H1 (cell line): ENCODE measurements around the gene SEPTIN5. TPM values are rescaled to one million over a fixed set of nuclear protein-coding genes. Genes with fewer than 3 reads are reported as not detected.

Experiments used
- CTCF ChIA-PET: fragments of 300-600 bp; sonication (Branson Sonifier 250); formaldehyde crosslinking; loops from one replicate; lab custom pipeline; 2021; ENCODE audit not compliant: partially characterized antibody; lab: Charles Lee
- POLR2A ChIA-PET: fragments of 300-600 bp; sonication (Branson Sonifier 250); formaldehyde crosslinking; loops from one replicate; lab custom pipeline; 2021; ENCODE audit warnings: inconsistent platforms; ENCODE audit not compliant: partially characterized antibody; lab: Charles Lee
- DNase-seq, 2 experiments: peaks; one replicate each; pipeline versions ENCODE4 v3.0.0 to v3.0.0-alpha.2; 2010 to 2022; ENCODE audit warnings: low spot score in 2 of 2, low read depth in 1 of 2, mixed read lengths in 1 of 2
- FAIRE-seq: peaks from 2 replicates; lab custom pipeline; 2011; peaks lifted over from hg19 to GRCh38; lab: Jason Lieb, UNC
- H2AFZ ChIP-seq: 2 replicates; pipeline ENCODE4 v1.8.1; 2012; ENCODE audit warnings: low read length, inconsistent platforms
- H2AK5ac ChIP-seq: 2 replicates; pipeline ENCODE4 v1.6.1; 2013; ENCODE audit warnings: low read depth, low read length
- H2BK120ac ChIP-seq: replicated peaks from 2 replicates; pipeline ENCODE3; 2013; ENCODE audit warnings: low read depth, low read length, inconsistent platforms
- H2BK12ac ChIP-seq: 2 replicates; pipeline ENCODE4 v1.6.1; 2013; ENCODE audit warnings: low read depth, low read length
- H2BK15ac ChIP-seq: 2 replicates; pipeline ENCODE4 v1.6.1; 2013; ENCODE audit warnings: low read length
- H2BK20ac ChIP-seq: 2 replicates; pipeline ENCODE4 v1.6.1; 2013; ENCODE audit warnings: low read length
- H2BK5ac ChIP-seq: 2 replicates; pipeline ENCODE4 v1.6.1; 2013; ENCODE audit warnings: low read depth, low read length
- H3K14ac ChIP-seq: 2 replicates; pipeline ENCODE4 v1.6.1; 2013; ENCODE audit warnings: inconsistent platforms; ENCODE audit not compliant: insufficient read length
- H3K18ac ChIP-seq: 2 replicates; pipeline ENCODE4 v1.6.1; 2013; ENCODE audit warnings: low read length; ENCODE audit errors: extremely low read depth
- H3K23ac ChIP-seq: 2 replicates; pipeline ENCODE4 v1.6.1; 2013; ENCODE audit warnings: inconsistent platforms; ENCODE audit not compliant: insufficient read length
- H3K23me2 ChIP-seq: 2 replicates; pipeline ENCODE4 v1.6.1; 2013; ENCODE audit warnings: low read depth, low read length
- H3K27ac ChIP-seq: 2 replicates; pipeline ENCODE4 v1.6.1; 2011; ENCODE audit warnings: low read depth, low read length, inconsistent platforms
- H3K27me3 ChIP-seq, 4 experiments: replicated peaks in 1 of 4; 1 replicate in 1 of 4; 2 replicates in 3 of 4; pipeline versions ENCODE4 v1.6.1 to v1.8.1; 2011 to 2013; ENCODE audit warnings: low read length in 3 of 4, mild to moderate bottlenecking in 3 of 4, inconsistent platforms in 2 of 4, mixed read lengths in 2 of 4, moderate library complexity in 1 of 4; ENCODE audit not compliant: control insufficient read depth in 3 of 4, insufficient read depth in 3 of 4; ENCODE audit errors: extremely low read depth in 1 of 4
- H3K36me3 ChIP-seq, 4 experiments: 2 replicates each; pipeline versions ENCODE4 v1.6.1 to v1.8.1; 2011 to 2013; ENCODE audit warnings: mild to moderate bottlenecking in 4 of 4, low read length in 3 of 4, moderate library complexity in 2 of 4, control low read depth in 1 of 4, inconsistent platforms in 1 of 4; ENCODE audit not compliant: insufficient read depth in 4 of 4, control insufficient read depth in 2 of 4
- H3K4ac ChIP-seq: replicated peaks from 2 replicates; pipeline ENCODE3; 2013; ENCODE audit warnings: low read length, low read depth, mixed read lengths, inconsistent platforms; ENCODE audit not compliant: insufficient read length
- H3K4me1 ChIP-seq, 4 experiments: replicated peaks in 1 of 4; 1 replicate in 1 of 4; 2 replicates in 3 of 4; pipeline versions ENCODE4 v1.6.1 to v1.8.1; 2011 to 2013; ENCODE audit warnings: low read length in 3 of 4, inconsistent platforms in 2 of 4, mixed read lengths in 1 of 4; ENCODE audit not compliant: insufficient read depth in 4 of 4, control insufficient read depth in 3 of 4
- H3K4me2 ChIP-seq, 2 experiments: 2 replicates each; pipeline versions ENCODE4 v1.6.1 to v1.8.1; 2011 to 2013; ENCODE audit warnings: low read depth in 2 of 2, low read length in 2 of 2, control low read depth in 1 of 2, inconsistent platforms in 1 of 2, mild to moderate bottlenecking in 1 of 2; ENCODE audit not compliant: insufficient read depth in 1 of 2
- H3K4me3 ChIP-seq, 4 experiments: fragments of 200-600, 300-600 bp in 1 of 4; sonication (generic), shearing (Covaris generic), sonication (Bioruptor Twin) in 1 of 4; 2 replicates each; pipeline versions ENCODE4 v1.5.1 to v1.8.1; 2011 to 2016; ENCODE audit warnings: low read length in 4 of 4, low read depth in 3 of 4, control low read depth in 2 of 4, inconsistent platforms in 2 of 4, mild to moderate bottlenecking in 2 of 4, mixed read lengths in 1 of 4, moderate library complexity in 1 of 4; ENCODE audit not compliant: insufficient read depth in 2 of 4; ENCODE audit errors: extremely low read depth in 1 of 4
- H3K56ac ChIP-seq: replicated peaks from 2 replicates; pipeline ENCODE3; 2013; ENCODE audit warnings: low read depth, mild to moderate bottlenecking, mixed read lengths, low read length, inconsistent platforms; ENCODE audit not compliant: insufficient read length
- H3K79me1 ChIP-seq: 2 replicates; pipeline ENCODE4 v1.6.1; 2013; ENCODE audit warnings: low read depth, low read length, control low read depth
- H3K79me2 ChIP-seq, 2 experiments: 2 replicates each; pipeline versions ENCODE4 v1.6.1 to v1.8.1; 2012 to 2013; ENCODE audit warnings: low read length in 2 of 2, mild to moderate bottlenecking in 2 of 2, inconsistent platforms in 1 of 2; ENCODE audit not compliant: insufficient read depth in 2 of 2, control insufficient read depth in 1 of 2
- H3K9ac ChIP-seq, 4 experiments: replicated peaks in 1 of 4; 1 replicate in 1 of 4; 2 replicates in 3 of 4; pipeline versions ENCODE4 v1.6.1 to v1.8.1; 2011 to 2013; ENCODE audit warnings: low read depth in 3 of 4, low read length in 3 of 4, control low read depth in 2 of 4, mild to moderate bottlenecking in 2 of 4, moderate library complexity in 2 of 4, inconsistent platforms in 1 of 4; ENCODE audit errors: extremely low read depth in 1 of 4
- H3K9me3 ChIP-seq, 2 experiments: 2 replicates each; pipeline versions ENCODE4 v1.6.1 to v1.8.1; 2012 to 2013; ENCODE audit warnings: mild to moderate bottlenecking in 2 of 2, moderate library complexity in 2 of 2, control low read depth in 1 of 2, inconsistent platforms in 1 of 2, low read depth in 1 of 2, low read length in 1 of 2, mixed read lengths in 1 of 2; ENCODE audit not compliant: insufficient read depth in 2 of 2
- H4K20me1 ChIP-seq, 2 experiments: replicated peaks in 1 of 2; 2 replicates each; pipeline versions ENCODE3 to v1.8.1; 2011 to 2013; ENCODE audit warnings: inconsistent platforms in 2 of 2, low read length in 2 of 2, mild to moderate bottlenecking in 1 of 2; ENCODE audit not compliant: insufficient read depth in 2 of 2, control insufficient read depth in 1 of 2
- H4K5ac ChIP-seq: 2 replicates; pipeline ENCODE4 v1.6.1; 2013; ENCODE audit warnings: low read length, low read depth, mixed read lengths, inconsistent platforms; ENCODE audit not compliant: insufficient read length
- H4K8ac ChIP-seq: 2 replicates; pipeline ENCODE4 v1.8.0; 2013; ENCODE audit warnings: mild to moderate bottlenecking, moderate library complexity, low read length, inconsistent platforms; ENCODE audit not compliant: insufficient read depth; ENCODE audit errors: extremely low read depth
- H4K91ac ChIP-seq: replicated peaks from 2 replicates; pipeline ENCODE3; 2013; ENCODE audit warnings: low read length, mixed read lengths, inconsistent platforms; ENCODE audit not compliant: insufficient read length
- BACH1 ChIP-seq: IDR thresholded peaks from 2 replicates; pipeline ENCODE4 v1.6.1; 2012; ENCODE audit warnings: low read length, improper control_type of control experiment
- BCL11A ChIP-seq, 2 experiments: IDR thresholded peaks; one replicate each; pipeline ENCODE4 v1.6.1; 2011; ENCODE audit warnings: low read depth in 2 of 2, low read length in 2 of 2, mild to moderate bottlenecking in 2 of 2
- CHD1 ChIP-seq: IDR thresholded peaks from 2 replicates; pipeline ENCODE4 v1.6.1; 2012; ENCODE audit warnings: low read depth, low read length, improper control_type of control experiment
- CHD2 ChIP-seq: IDR thresholded peaks from 2 replicates; pipeline ENCODE4 v1.6.1; 2012; ENCODE audit warnings: low read length, improper control_type of control experiment
- KDM5A ChIP-seq: fragments of 200-600 bp; IDR thresholded peaks from 2 replicates; pipeline ENCODE4 v1.7.1; 2012; ENCODE audit warnings: mild to moderate bottlenecking, low read length, inconsistent platforms, mixed read lengths
- NANOG ChIP-seq: IDR thresholded peaks from 2 replicates; pipeline ENCODE4 v1.6.1; 2011; ENCODE audit warnings: low read length, low read depth, mild to moderate bottlenecking, inconsistent platforms; ENCODE audit not compliant: insufficient read depth, poor library complexity, severe bottlenecking
- POLR2AphosphoS5 ChIP-seq: IDR thresholded peaks from 2 replicates; pipeline ENCODE4 v1.6.1; 2011; ENCODE audit warnings: low read depth, low read length
- RAD21 ChIP-seq, 2 experiments: IDR thresholded peaks in 1 of 2; conservative IDR thresholded peaks in 1 of 2; 2 replicates each; pipeline ENCODE4 v1.6.1; 2011; ENCODE audit warnings: low read depth in 2 of 2, low read length in 2 of 2, improper control_type of control experiment in 1 of 2, inconsistent platforms in 1 of 2, mild to moderate bottlenecking in 1 of 2, moderate library complexity in 1 of 2
- RFX5 ChIP-seq: IDR thresholded peaks from 2 replicates; pipeline ENCODE4 v1.6.1; 2011; ENCODE audit warnings: low read depth, low read length, improper control_type of control experiment, borderline replicate concordance
- RNF2 ChIP-seq: fragments of 200-900, 300-1000 bp; sonication (generic); IDR thresholded peaks from 2 replicates; pipeline ENCODE4 v1.7.1; 2016; ENCODE audit warnings: borderline replicate concordance, low read depth, mild to moderate bottlenecking, antibody characterized with exemption, low read length; ENCODE audit not compliant: poor library complexity, severe bottlenecking; ENCODE audit errors: missing control alignments
- SIRT6 ChIP-seq: IDR thresholded peaks from one replicate; pipeline ENCODE4 v1.7.1; 2012; ENCODE audit warnings: low read length, inconsistent platforms
- SP1 ChIP-seq: IDR thresholded peaks from 2 replicates; pipeline ENCODE4 v1.6.1; 2011; ENCODE audit warnings: low read depth, low read length
- WGBS, 2 experiments: shearing (Covaris generic) in 1 of 2; methylation state at CpG; one replicate each; pipeline versions ENCODE4 v1.1.6 to v1.1.7; 2013 to 2015; ENCODE audit warnings: low lambda C conversion rate in 2 of 2, mixed read lengths in 2 of 2, inconsistent platforms in 1 of 2, low coverage in 1 of 2, missing lambda C conversion rate in 1 of 2; ENCODE audit not compliant: insufficient replicate concordance in 2 of 2, insufficient coverage in 1 of 2, insufficient read length in 1 of 2; ENCODE audit errors: extremely low coverage in 1 of 2, missing lambda C conversion rate in 1 of 2; 5-methylcytosine and 5-hydroxymethylcytosine counted together
- polyA plus RNA-seq, 7 experiments: library from polyadenylated mRNA; depleted of rRNA in 3 of 7; stranded (reverse) in 5 of 7; unstranded in 2 of 7; fragments of >200 nt in 5 of 7; fragments of 200-250 nt in 2 of 7; gene quantifications; 1 replicate in 5 of 7; 2 replicates in 1 of 7; 4 replicates in 1 of 7; pipeline versions ENCODE4 v1.2.1 to v1.2.3, GENCODE V29; 2011 to 2013; ENCODE audit warnings: missing spikeins in 2 of 7, mixed read lengths in 2 of 7
- total RNA-seq: library from RNA; stranded (reverse); fragmentation: NEBNext Ultra II Directional; extraction: Animal tissue kit (Norgen Biotek cat#: 25700); gene quantifications from 2 replicates; pipeline ENCODE4 v1.2.1, GENCODE V29; 2021

SEPTIN5 gene
- total and polyA plus RNA-seq, 2 of the 8 experiments (the other 6 are each of a cell fraction or from before 2014, with no cell fraction given) = 6.0 to 8.6 TPM

DNA sequence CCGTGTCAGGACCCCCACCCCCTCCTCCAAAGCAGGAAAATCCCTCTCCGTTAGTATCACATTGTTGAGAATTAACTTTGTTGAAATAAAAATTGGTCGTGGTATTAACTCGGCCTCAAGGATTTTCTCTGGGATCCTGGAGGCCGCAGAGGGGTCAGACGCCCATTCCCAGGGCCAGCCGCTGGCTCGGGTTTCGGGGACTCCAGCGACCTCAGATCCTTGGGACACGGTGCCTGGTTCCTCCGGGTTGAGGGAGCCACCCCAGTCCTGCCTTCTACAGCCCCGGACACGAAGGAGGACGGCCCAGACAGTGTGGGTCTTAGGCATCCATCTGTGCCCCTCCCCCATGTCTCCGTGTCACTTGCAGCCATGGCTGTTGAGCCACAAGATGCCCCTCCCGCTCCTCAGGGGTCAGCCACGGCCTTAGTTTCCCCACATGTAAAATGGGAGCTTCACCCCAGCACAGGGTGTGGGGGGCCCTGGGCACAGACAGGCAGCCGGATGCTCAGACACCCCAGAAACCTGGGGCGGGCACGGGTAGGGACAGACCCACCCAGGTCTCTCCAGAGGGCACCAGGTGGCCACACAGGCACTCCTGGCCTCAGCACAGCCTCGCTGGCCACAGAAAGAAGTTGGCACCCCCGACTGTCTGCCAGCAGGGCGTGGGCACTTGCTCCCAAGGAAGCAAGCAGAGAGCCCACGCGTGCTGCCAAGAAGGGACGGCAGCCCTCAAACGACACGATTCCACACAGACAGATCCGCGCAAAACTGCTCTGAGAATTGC lies 24.6 kb downstream of the SEPTIN5 start:
- Histone ChIP-seq H3K9ac (no peak overlapping the region), H2BK20ac (no peak overlapping the region), H3K14ac (no peak overlapping the region), H3K27ac (no peak overlapping the region), H3K18ac (no peak overlapping the region), H3K56ac (no peak overlapping the region), H3K4me2 (no peak overlapping the region), H3K4me1 (peaks cover 0 to 12% (median 6%) of the 10 kb centered on the region in 4 experiments; a peak in 5 of 7 replicates), H2BK12ac (no peak overlapping the region), H3K79me2 (no peaks in the 10 kb centered on the region), H3K79me1 (no peaks in the 10 kb centered on the region), H3K23ac (no peak overlapping the region), H3K4me3 (no peak overlapping the region), H4K8ac (peak overlapping the region; percentile 28; the same call in 1 of the 2 replicates), H4K91ac (no peak overlapping the region), H3K27me3 (no peaks in the 10 kb centered on the region; a peak in 1 of 7 replicates), H3K9me3 (no peaks in the 10 kb centered on the region), H2BK15ac (no peak overlapping the region), H2AFZ (no peak overlapping the region), H3K23me2 (no peaks in the 10 kb centered on the region), H4K5ac (no peak overlapping the region), H2BK5ac (no peak overlapping the region; the same call in 1 of the 2 replicates), H2BK120ac (no peak overlapping the region), H3K36me3 (no peaks in the 10 kb centered on the region), H3K4ac (no peak overlapping the region), H2AK5ac (no peak overlapping the region), H4K20me1 (peaks cover 0 to 1% of the 10 kb centered on the region in 2 experiments)
- no peak for FAIRE-seq
- 86% methylated on average over 31 of the region's 31 CpGs; no CpG with 5 or more reads in 1 of the 2 experiments for WGBS, 2 experiments
- ChIA-PET CTCF (interaction anchor here (0.6 to 5.0 kb wide), 5 partner anchors 8 to 173 kb away, joined by 3 to 43 read pairs (median 3); no protein-coding TSS in a partner anchor), POLR2A (interaction anchor here (1.1 kb wide), 1 partner anchor 11 kb away, joined by 4 read pairs; no protein-coding TSS in a partner anchor)
- DNase-seq = no peak
- no peak for TF ChIP-seq CHD2
- no peak for TF ChIP-seq SP1
- no peak for TF ChIP-seq RAD21 (IDR thresholded peaks at IDR 0.05 in 1 of 2, conservative IDR thresholded peaks at IDR 0.05 in 1 of 2; ENCODE audit: low read depth in 2 of 2, low read length in 2 of 2)
- TF ChIP-seq NANOG = no peak
- TF ChIP-seq POLR2AphosphoS5 = no peak
- TF ChIP-seq RFX5 = no peak
- TF ChIP-seq KDM5A = no peak
- no peak for TF ChIP-seq CHD1
- TF ChIP-seq BACH1 = no peak
- no peak for TF ChIP-seq SIRT6
- no peak for TF ChIP-seq RNF2
- no peak for TF ChIP-seq BCL11A (IDR thresholded peaks at IDR 0.05; ENCODE audit: low read depth in 2 of 2, low read length in 2 of 2)
